H1 (cell line): ENCODE measurements around the gene MYLIP. TPM values are rescaled to one million over a fixed set of nuclear protein-coding genes. Genes with fewer than 3 reads are reported as not detected.

Experiments
- CTCF ChIA-PET: fragments of 300-600 bp; sonication (Branson Sonifier 250); formaldehyde crosslinking; loops from one replicate; lab custom pipeline; 2021; ENCODE audit not compliant: partially characterized antibody; lab: Charles Lee
- POLR2A ChIA-PET: fragments of 300-600 bp; sonication (Branson Sonifier 250); formaldehyde crosslinking; loops from one replicate; lab custom pipeline; 2021; ENCODE audit warnings: inconsistent platforms; ENCODE audit not compliant: partially characterized antibody; lab: Charles Lee
- DNase-seq, 2 experiments: peaks; one replicate each; pipeline versions ENCODE4 v3.0.0 to v3.0.0-alpha.2; 2010 to 2022; ENCODE audit warnings: low spot score in 2 of 2, low read depth in 1 of 2, mixed read lengths in 1 of 2
- FAIRE-seq: peaks from 2 replicates; lab custom pipeline; 2011; peaks lifted over from hg19 to GRCh38; lab: Jason Lieb, UNC
- H2AFZ ChIP-seq: 2 replicates; pipeline ENCODE4 v1.8.1; 2012; ENCODE audit warnings: low read length, inconsistent platforms
- H2AK5ac ChIP-seq: 2 replicates; pipeline ENCODE4 v1.6.1; 2013; ENCODE audit warnings: low read depth, low read length
- H2BK120ac ChIP-seq: replicated peaks from 2 replicates; pipeline ENCODE3; 2013; ENCODE audit warnings: low read depth, low read length, inconsistent platforms
- H2BK12ac ChIP-seq: 2 replicates; pipeline ENCODE4 v1.6.1; 2013; ENCODE audit warnings: low read depth, low read length
- H2BK15ac ChIP-seq: 2 replicates; pipeline ENCODE4 v1.6.1; 2013; ENCODE audit warnings: low read length
- H2BK20ac ChIP-seq: 2 replicates; pipeline ENCODE4 v1.6.1; 2013; ENCODE audit warnings: low read length
- H2BK5ac ChIP-seq: 2 replicates; pipeline ENCODE4 v1.6.1; 2013; ENCODE audit warnings: low read depth, low read length
- H3K14ac ChIP-seq: 2 replicates; pipeline ENCODE4 v1.6.1; 2013; ENCODE audit warnings: inconsistent platforms; ENCODE audit not compliant: insufficient read length
- H3K18ac ChIP-seq: 2 replicates; pipeline ENCODE4 v1.6.1; 2013; ENCODE audit warnings: low read length; ENCODE audit errors: extremely low read depth
- H3K23ac ChIP-seq: 2 replicates; pipeline ENCODE4 v1.6.1; 2013; ENCODE audit warnings: inconsistent platforms; ENCODE audit not compliant: insufficient read length
- H3K23me2 ChIP-seq: 2 replicates; pipeline ENCODE4 v1.6.1; 2013; ENCODE audit warnings: low read depth, low read length
- H3K27ac ChIP-seq: 2 replicates; pipeline ENCODE4 v1.6.1; 2011; ENCODE audit warnings: low read depth, low read length, inconsistent platforms
- H3K27me3 ChIP-seq, 4 experiments: replicated peaks in 1 of 4; 1 replicate in 1 of 4; 2 replicates in 3 of 4; pipeline versions ENCODE4 v1.6.1 to v1.8.1; 2011 to 2013; ENCODE audit warnings: low read length in 3 of 4, mild to moderate bottlenecking in 3 of 4, inconsistent platforms in 2 of 4, mixed read lengths in 2 of 4, moderate library complexity in 1 of 4; ENCODE audit not compliant: control insufficient read depth in 3 of 4, insufficient read depth in 3 of 4; ENCODE audit errors: extremely low read depth in 1 of 4
- H3K36me3 ChIP-seq, 4 experiments: 2 replicates each; pipeline versions ENCODE4 v1.6.1 to v1.8.1; 2011 to 2013; ENCODE audit warnings: mild to moderate bottlenecking in 4 of 4, low read length in 3 of 4, moderate library complexity in 2 of 4, control low read depth in 1 of 4, inconsistent platforms in 1 of 4; ENCODE audit not compliant: insufficient read depth in 4 of 4, control insufficient read depth in 2 of 4
- H3K4ac ChIP-seq: replicated peaks from 2 replicates; pipeline ENCODE3; 2013; ENCODE audit warnings: low read length, low read depth, mixed read lengths, inconsistent platforms; ENCODE audit not compliant: insufficient read length
- H3K4me1 ChIP-seq, 4 experiments: replicated peaks in 1 of 4; 1 replicate in 1 of 4; 2 replicates in 3 of 4; pipeline versions ENCODE4 v1.6.1 to v1.8.1; 2011 to 2013; ENCODE audit warnings: low read length in 3 of 4, inconsistent platforms in 2 of 4, mixed read lengths in 1 of 4; ENCODE audit not compliant: insufficient read depth in 4 of 4, control insufficient read depth in 3 of 4
- H3K4me2 ChIP-seq, 2 experiments: 2 replicates each; pipeline versions ENCODE4 v1.6.1 to v1.8.1; 2011 to 2013; ENCODE audit warnings: low read depth in 2 of 2, low read length in 2 of 2, control low read depth in 1 of 2, inconsistent platforms in 1 of 2, mild to moderate bottlenecking in 1 of 2; ENCODE audit not compliant: insufficient read depth in 1 of 2
- H3K4me3 ChIP-seq, 4 experiments: fragments of 200-600, 300-600 bp in 1 of 4; sonication (generic), shearing (Covaris generic), sonication (Bioruptor Twin) in 1 of 4; 2 replicates each; pipeline versions ENCODE4 v1.5.1 to v1.8.1; 2011 to 2016; ENCODE audit warnings: low read length in 4 of 4, low read depth in 3 of 4, control low read depth in 2 of 4, inconsistent platforms in 2 of 4, mild to moderate bottlenecking in 2 of 4, mixed read lengths in 1 of 4, moderate library complexity in 1 of 4; ENCODE audit not compliant: insufficient read depth in 2 of 4; ENCODE audit errors: extremely low read depth in 1 of 4
- H3K56ac ChIP-seq: replicated peaks from 2 replicates; pipeline ENCODE3; 2013; ENCODE audit warnings: low read depth, mild to moderate bottlenecking, mixed read lengths, low read length, inconsistent platforms; ENCODE audit not compliant: insufficient read length
- H3K79me1 ChIP-seq: 2 replicates; pipeline ENCODE4 v1.6.1; 2013; ENCODE audit warnings: low read depth, low read length, control low read depth
- H3K79me2 ChIP-seq, 2 experiments: 2 replicates each; pipeline versions ENCODE4 v1.6.1 to v1.8.1; 2012 to 2013; ENCODE audit warnings: low read length in 2 of 2, mild to moderate bottlenecking in 2 of 2, inconsistent platforms in 1 of 2; ENCODE audit not compliant: insufficient read depth in 2 of 2, control insufficient read depth in 1 of 2
- H3K9ac ChIP-seq, 4 experiments: replicated peaks in 1 of 4; 1 replicate in 1 of 4; 2 replicates in 3 of 4; pipeline versions ENCODE4 v1.6.1 to v1.8.1; 2011 to 2013; ENCODE audit warnings: low read depth in 3 of 4, low read length in 3 of 4, control low read depth in 2 of 4, mild to moderate bottlenecking in 2 of 4, moderate library complexity in 2 of 4, inconsistent platforms in 1 of 4; ENCODE audit errors: extremely low read depth in 1 of 4
- H3K9me3 ChIP-seq, 2 experiments: 2 replicates each; pipeline versions ENCODE4 v1.6.1 to v1.8.1; 2012 to 2013; ENCODE audit warnings: mild to moderate bottlenecking in 2 of 2, moderate library complexity in 2 of 2, control low read depth in 1 of 2, inconsistent platforms in 1 of 2, low read depth in 1 of 2, low read length in 1 of 2, mixed read lengths in 1 of 2; ENCODE audit not compliant: insufficient read depth in 2 of 2
- H4K20me1 ChIP-seq, 2 experiments: replicated peaks in 1 of 2; 2 replicates each; pipeline versions ENCODE3 to v1.8.1; 2011 to 2013; ENCODE audit warnings: inconsistent platforms in 2 of 2, low read length in 2 of 2, mild to moderate bottlenecking in 1 of 2; ENCODE audit not compliant: insufficient read depth in 2 of 2, control insufficient read depth in 1 of 2
- H4K5ac ChIP-seq: 2 replicates; pipeline ENCODE4 v1.6.1; 2013; ENCODE audit warnings: low read length, low read depth, mixed read lengths, inconsistent platforms; ENCODE audit not compliant: insufficient read length
- H4K8ac ChIP-seq: 2 replicates; pipeline ENCODE4 v1.8.0; 2013; ENCODE audit warnings: mild to moderate bottlenecking, moderate library complexity, low read length, inconsistent platforms; ENCODE audit not compliant: insufficient read depth; ENCODE audit errors: extremely low read depth
- H4K91ac ChIP-seq: replicated peaks from 2 replicates; pipeline ENCODE3; 2013; ENCODE audit warnings: low read length, mixed read lengths, inconsistent platforms; ENCODE audit not compliant: insufficient read length
- BACH1 ChIP-seq: IDR thresholded peaks from 2 replicates; pipeline ENCODE4 v1.6.1; 2012; ENCODE audit warnings: low read length, improper control_type of control experiment
- CEBPB ChIP-seq: IDR thresholded peaks from 2 replicates; pipeline ENCODE4 v1.6.1; 2012; ENCODE audit warnings: low read depth, low read length
- CTCF ChIP-seq, 3 experiments: IDR thresholded peaks; 1 replicate in 2 of 3; 2 replicates in 1 of 3; pipeline versions ENCODE4 v1.5.1 to v1.6.1; 2011; ENCODE audit warnings: low read length in 3 of 3, mild to moderate bottlenecking in 3 of 3, inconsistent platforms in 2 of 3, low read depth in 1 of 3, moderate library complexity in 1 of 3; ENCODE audit not compliant: insufficient read depth in 1 of 3; ENCODE audit errors: control extremely low read depth in 1 of 3
- FOSL1 ChIP-seq: IDR thresholded peaks from 2 replicates; pipeline ENCODE4 v1.6.1; 2011; ENCODE audit warnings: mild to moderate bottlenecking, low read depth, low read length, moderate library complexity; ENCODE audit not compliant: insufficient read depth
- NANOG ChIP-seq: IDR thresholded peaks from 2 replicates; pipeline ENCODE4 v1.6.1; 2011; ENCODE audit warnings: low read length, low read depth, mild to moderate bottlenecking, inconsistent platforms; ENCODE audit not compliant: insufficient read depth, poor library complexity, severe bottlenecking
- PHF8 ChIP-seq: fragments of 200-600 bp; sonication (generic); conservative IDR thresholded peaks from 2 replicates; pipeline ENCODE4 v1.7.1; 2012; ENCODE audit warnings: low read depth, mild to moderate bottlenecking, inconsistent platforms, low read length, moderate library complexity
- SIN3A ChIP-seq, 2 experiments: IDR thresholded peaks in 1 of 2; conservative IDR thresholded peaks in 1 of 2; 2 replicates each; pipeline ENCODE4 v1.6.1; 2011 to 2012; ENCODE audit warnings: low read length in 2 of 2, improper control_type of control experiment in 1 of 2, low read depth in 1 of 2, mild to moderate bottlenecking in 1 of 2
- SUZ12 ChIP-seq: fragments of 200-600 bp; sonication (generic); IDR thresholded peaks from 2 replicates; pipeline ENCODE4 v1.6.1; 2012; ENCODE audit warnings: mild to moderate bottlenecking, inconsistent platforms, low read length, moderate library complexity, mixed read lengths
- TAF7 ChIP-seq: optimal IDR thresholded peaks from 2 replicates; pipeline ENCODE3; 2011; ENCODE audit warnings: low read depth, mild to moderate bottlenecking, inconsistent platforms, low read length, moderate library complexity, borderline replicate concordance
- WGBS, 2 experiments: shearing (Covaris generic) in 1 of 2; methylation state at CpG; one replicate each; pipeline versions ENCODE4 v1.1.6 to v1.1.7; 2013 to 2015; ENCODE audit warnings: low lambda C conversion rate in 2 of 2, mixed read lengths in 2 of 2, inconsistent platforms in 1 of 2, low coverage in 1 of 2, missing lambda C conversion rate in 1 of 2; ENCODE audit not compliant: insufficient replicate concordance in 2 of 2, insufficient coverage in 1 of 2, insufficient read length in 1 of 2; ENCODE audit errors: extremely low coverage in 1 of 2, missing lambda C conversion rate in 1 of 2; 5-methylcytosine and 5-hydroxymethylcytosine counted together
- polyA plus RNA-seq, 7 experiments: library from polyadenylated mRNA; depleted of rRNA in 3 of 7; stranded (reverse) in 5 of 7; unstranded in 2 of 7; fragments of >200 nt in 5 of 7; fragments of 200-250 nt in 2 of 7; gene quantifications; 1 replicate in 5 of 7; 2 replicates in 1 of 7; 4 replicates in 1 of 7; pipeline versions ENCODE4 v1.2.1 to v1.2.3, GENCODE V29; 2011 to 2013; ENCODE audit warnings: missing spikeins in 2 of 7, mixed read lengths in 2 of 7
- total RNA-seq: library from RNA; stranded (reverse); fragmentation: NEBNext Ultra II Directional; extraction: Animal tissue kit (Norgen Biotek cat#: 25700); gene quantifications from 2 replicates; pipeline ENCODE4 v1.2.1, GENCODE V29; 2021

The MYLIP gene
- total and polyA plus RNA-seq, 2 of the 8 experiments (the other 6 are each of a cell fraction or from before 2014, with no cell fraction given) = 21.1 to 26.9 TPM

- no peak overlapping the region for H4K8ac ChIP-seq
- DNase-seq (no peak), FAIRE-seq (no peak)
- no peaks in the 10 kb centered on the region; a peak in 1 of 7 replicates for H3K27me3 ChIP-seq
- no peaks in the 10 kb centered on the region for H3K36me3 ChIP-seq
- POLR2A ChIA-PET = no interaction called here
- no peaks in the 10 kb centered on the region for H3K4me1 ChIP-seq
- no peaks in the 10 kb centered on the region for H3K23me2 ChIP-seq
- no peak overlapping the region for H3K4me3 ChIP-seq
- no peaks in the 10 kb centered on the region for H3K79me2 ChIP-seq
- H3K4ac ChIP-seq = no peak overlapping the region
- no peak overlapping the region for H3K9ac ChIP-seq
- no peaks in the 10 kb centered on the region for H4K20me1 ChIP-seq
- H3K14ac ChIP-seq = no peak overlapping the region
- 83% methylated on average over 5 of the region's 5 CpGs; no CpG with 5 or more reads in 1 of the 2 experiments for WGBS, 2 experiments
- H2BK20ac ChIP-seq = no peak overlapping the region
- no peaks in the 10 kb centered on the region for H3K9me3 ChIP-seq
- H3K79me1 ChIP-seq = no peaks in the 10 kb centered on the region
- no peak overlapping the region for H3K27ac ChIP-seq
- H3K18ac ChIP-seq = no peak overlapping the region
- H3K4me2 ChIP-seq = no peak overlapping the region
- CTCF ChIA-PET = interaction anchor here (1.2 to 1.8 kb wide), 3 partner anchors 12 to 477 kb away, joined by 4 to 6 read pairs (median 4); no protein-coding TSS in a partner anchor
- no peak overlapping the region for H3K23ac ChIP-seq
- H2AFZ ChIP-seq = no peak overlapping the region
- no peak overlapping the region for H2BK120ac ChIP-seq
- H3K56ac ChIP-seq = no peak overlapping the region
- no peak overlapping the region for H2BK12ac ChIP-seq
- H4K5ac ChIP-seq = no peak overlapping the region
- no peak overlapping the region; the same call in 1 of the 2 replicates for H2AK5ac ChIP-seq
- H2BK15ac ChIP-seq = no peak overlapping the region
- TF ChIP-seq NANOG = no peak
- no peak for TF ChIP-seq BACH1
- TF ChIP-seq SIN3A (conservative IDR thresholded peaks at IDR 0.05 in 1 of 2, IDR thresholded peaks at IDR 0.05 in 1 of 2; ENCODE audit: low read depth in 1 of 2, low read length in 2 of 2) = no peak
- TF ChIP-seq SUZ12 = no peak
- TF ChIP-seq CEBPB = no peak
- TF ChIP-seq CTCF (IDR thresholded peaks at IDR 0.05; ENCODE audit: control extremely low read depth in 1 of 3, insufficient read depth in 1 of 3, low read depth in 1 of 3, low read length in 3 of 3) = no peak
- no peak for TF ChIP-seq FOSL1
- TF ChIP-seq TAF7 = no peak
- TF ChIP-seq PHF8 = no peak
- H4K91ac ChIP-seq = no peak overlapping the region
- H2BK5ac ChIP-seq = no peak overlapping the region
Measured at GRCh38 chr6:16168121-16168520, 39.2 kb downstream of the MYLIP start.
